Erythroblast (primary cell): ENCODE measurements around the gene PTPRC.

Experiments used
- DNase-seq, 2 experiments: peaks; one replicate each; lab custom pipeline; 2025; lab: John Stamatoyannopoulos, UW
- GATA1 ChIP-seq: IDR thresholded peaks from 2 replicates; pipeline ENCODE4 v1.6.1; 2011; ENCODE audit warnings: low read depth, mild to moderate bottlenecking, control low read depth, low read length, moderate library complexity
- POLR2A ChIP-seq: IDR thresholded peaks from 2 replicates; pipeline ENCODE4 v1.6.1; 2011; ENCODE audit warnings: mild to moderate bottlenecking, low read length

Gene PTPRC

GRCh38 chr1:198700396-198700795 lies 61.6 kb downstream of the PTPRC start:
- no peak for DNase-seq

GRCh38 chr1:198701250-198701649 lies 62.4 kb downstream of the PTPRC start:
- TF ChIP-seq GATA1 (no peak), POLR2A (no peak)
- no peak for DNase-seq

More at GRCh38 chr1:198700396-198700795, 61.6 kb downstream of the PTPRC start:
- no peak for TF ChIP-seq POLR2A
- no peak for TF ChIP-seq GATA1

DNA sequence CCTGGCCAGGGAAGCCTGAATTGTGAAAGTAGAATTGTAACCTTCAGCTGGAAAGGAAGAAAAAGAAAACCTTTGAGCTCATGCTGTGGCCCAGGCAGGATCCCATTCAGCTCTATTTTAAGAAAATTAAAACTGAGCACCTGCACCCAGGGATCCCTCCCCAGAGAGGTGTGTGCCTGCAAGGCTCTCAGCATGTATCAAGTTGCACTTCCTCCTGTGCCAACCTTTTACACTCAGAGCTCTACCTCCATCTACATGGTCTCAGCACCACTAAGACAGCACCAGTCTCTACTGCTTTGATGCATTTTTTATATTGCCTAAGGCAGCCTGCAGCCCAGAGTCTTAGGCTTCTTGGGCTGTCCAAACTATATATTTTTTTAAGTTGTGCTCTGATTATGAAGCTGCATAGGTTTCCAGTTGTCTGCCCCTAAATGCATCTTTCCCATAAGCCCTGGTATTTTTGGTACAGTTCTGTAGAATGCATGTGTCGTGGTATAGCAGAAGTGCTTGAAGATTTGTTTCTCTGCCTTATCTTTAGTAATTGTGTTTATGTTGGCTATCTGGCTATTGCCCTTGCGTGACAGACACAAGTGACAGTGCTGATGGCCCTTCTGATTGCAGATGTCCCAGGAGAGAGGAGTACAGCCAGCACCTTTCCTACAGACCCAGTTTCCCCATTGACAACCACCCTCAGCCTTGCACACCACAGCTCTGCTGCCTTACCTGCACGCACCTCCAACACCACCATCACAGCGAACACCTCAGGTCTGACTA lies 63.1 kb downstream of the PTPRC start:
- no peak for TF ChIP-seq GATA1
- no peak for TF ChIP-seq POLR2A
- no peak for DNase-seq

- no peak for DNase-seq
- TF ChIP-seq POLR2A (no peak), GATA1 (no peak)
These were observed 70.1 kb downstream of the PTPRC start for GRCh38 chr1:198708761-198709525.

DNA sequence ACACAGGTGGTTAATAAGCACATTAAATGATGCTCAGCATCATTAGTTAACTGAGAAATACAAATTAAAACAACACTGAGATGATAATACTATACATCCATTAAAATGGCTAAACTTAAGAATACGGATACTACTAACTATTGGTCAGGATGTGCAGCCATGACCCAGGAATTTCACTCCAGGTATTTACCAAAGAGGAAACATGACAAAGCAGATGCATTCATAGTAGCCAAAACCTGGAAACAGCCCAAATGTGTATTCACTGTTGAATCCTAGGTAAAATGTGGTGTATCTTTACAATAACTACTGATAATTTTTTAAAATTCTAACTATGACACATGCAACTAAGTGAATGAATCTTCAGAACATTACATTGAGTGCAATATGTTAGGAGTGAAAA lies 73.0 kb downstream of the PTPRC start:
- DNase-seq, result no peak
- no peak for TF ChIP-seq GATA1
- TF ChIP-seq POLR2A, result no peak

DNA sequence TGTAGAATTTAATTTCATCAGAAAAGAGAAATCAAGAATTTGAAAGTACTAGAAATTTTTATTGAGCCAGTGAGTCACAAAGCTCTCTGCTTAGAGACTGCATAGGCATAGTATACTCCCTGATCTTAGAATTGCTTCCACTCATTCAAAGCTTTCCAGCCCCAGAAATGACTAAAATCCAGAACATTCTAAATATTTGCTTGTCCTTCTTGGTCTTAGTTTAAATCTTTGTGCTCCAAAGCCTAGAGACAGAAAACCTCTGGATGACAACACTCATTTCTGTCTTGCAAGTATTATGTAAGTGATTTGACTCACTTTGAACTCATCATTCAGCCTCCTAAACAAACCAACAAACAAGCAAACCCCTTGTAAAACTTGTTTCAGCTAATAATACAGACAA lies 74.2 kb downstream of the PTPRC start:
- DNase-seq, result no peak
- TF ChIP-seq POLR2A (no peak), GATA1 (no peak)

- no peak for DNase-seq
- TF ChIP-seq GATA1 (no peak), POLR2A (no peak)
These were observed 75.4 kb downstream of the PTPRC start for GRCh38 chr1:198714271-198714670.

DNA sequence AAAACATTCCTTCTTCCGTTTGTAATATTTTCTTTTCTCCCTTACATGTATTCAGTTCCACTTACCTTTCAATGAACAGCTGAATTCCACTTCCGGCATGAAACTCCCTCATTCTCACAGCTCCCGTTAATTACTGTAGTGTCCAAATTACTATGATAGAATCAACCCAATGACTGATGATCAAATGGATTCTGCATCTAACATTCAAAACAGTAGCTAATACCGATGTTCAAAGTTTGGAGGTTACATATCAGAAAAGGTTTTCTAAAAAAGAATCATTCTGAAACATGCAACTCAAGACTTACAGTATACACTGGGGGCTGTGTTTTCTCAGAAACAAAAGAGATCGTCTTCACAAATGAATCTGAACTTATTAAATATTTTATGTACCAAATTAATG lies 77.2 kb downstream of the PTPRC start:
- TF ChIP-seq POLR2A (no peak), GATA1 (no peak)
- DNase-seq, result no peak

- TF ChIP-seq GATA1 (no peak), POLR2A (no peak)
- no peak for DNase-seq
These were observed 78.7 kb downstream of the PTPRC start for GRCh38 chr1:198717510-198717909.

DNA sequence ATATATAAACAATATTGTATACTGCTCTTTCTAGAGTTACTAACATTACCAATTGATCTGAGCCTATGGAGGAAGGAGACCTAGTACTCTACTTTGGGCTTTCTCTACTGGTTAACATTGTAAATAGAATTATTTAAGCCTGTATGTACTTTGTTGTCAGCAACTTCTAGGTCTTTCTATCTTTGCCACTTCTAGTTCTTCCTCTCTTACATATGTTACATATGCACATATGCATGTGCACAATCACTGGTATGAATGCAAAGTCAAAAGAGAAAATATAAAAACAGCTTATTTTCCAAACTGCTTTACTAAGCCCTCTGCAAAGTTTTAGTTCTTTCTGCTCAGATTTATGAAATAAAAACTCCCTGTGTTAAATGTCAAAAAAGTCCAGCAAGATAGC lies 84.3 kb downstream of the PTPRC start:
- TF ChIP-seq POLR2A, result no peak
- TF ChIP-seq GATA1, result no peak
- no peak for DNase-seq

DNA sequence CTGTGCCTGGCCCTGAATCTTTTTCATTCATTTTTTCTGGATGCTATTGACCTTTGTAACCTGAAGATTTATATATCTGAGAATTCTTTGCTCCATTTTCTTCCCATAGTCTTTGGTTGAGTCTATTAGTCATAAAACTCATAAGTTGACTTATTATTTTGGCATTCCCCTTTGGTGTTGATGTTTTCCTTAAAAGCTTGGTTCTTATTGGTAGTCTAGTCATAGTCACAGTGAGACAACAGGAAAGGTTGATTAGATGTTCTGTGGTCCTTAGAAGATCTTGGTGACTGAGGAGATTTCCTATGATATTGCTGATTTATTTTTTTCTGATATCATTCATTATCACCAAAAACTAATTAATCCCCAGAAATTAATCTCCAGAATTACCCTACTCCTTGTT lies 86.2 kb downstream of the PTPRC start:
- DNase-seq, result no peak
- TF ChIP-seq GATA1 (no peak), POLR2A (no peak)

DNA sequence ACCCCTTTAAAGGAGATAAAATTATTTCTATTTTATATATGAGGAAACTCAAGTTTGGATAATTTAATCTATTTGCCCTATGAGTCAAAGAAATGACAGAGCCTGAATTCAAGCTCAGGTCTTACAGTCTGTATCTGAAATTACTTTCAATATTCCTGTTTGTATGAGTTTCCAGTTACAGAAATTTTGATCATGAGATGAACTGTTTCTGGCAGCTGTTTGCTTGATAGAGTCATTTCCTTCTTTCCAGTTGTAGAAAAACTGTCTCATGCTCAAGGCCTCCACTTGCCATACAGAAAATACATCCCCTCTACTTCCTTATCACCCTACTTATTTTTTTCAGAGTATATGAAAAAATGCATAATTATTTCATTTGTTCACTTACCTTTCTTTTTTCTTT lies 87.6 kb downstream of the PTPRC start:
- DNase-seq, result no peak
- no peak for TF ChIP-seq POLR2A
- TF ChIP-seq GATA1, result no peak

GRCh38 chr1:198729195-198729863 lies 90.5 kb downstream of the PTPRC start:
- TF ChIP-seq POLR2A (no peak), GATA1 (no peak)
- no peak for DNase-seq

GRCh38 chr1:198730952-198731351 lies 92.1 kb downstream of the PTPRC start:
- no peak for DNase-seq
- TF ChIP-seq POLR2A (no peak), GATA1 (no peak)
